HCT116 (cell line): ENCODE measurements around the gene FRMD4A.

ENCODE experiments used
- CEBPB ChIP-seq: IDR thresholded peaks from 2 replicates; pipeline ENCODE4 v1.6.1; 2012; ENCODE audit warnings: low read depth
- CTCF ChIP-seq, 3 experiments: fragments of 200-600 bp in 1 of 3; sonication (generic) in 1 of 3; IDR thresholded peaks in 2 of 3; conservative IDR thresholded peaks in 1 of 3; 2 replicates each; pipeline ENCODE4 v1.5.1; 2012 to 2017; ENCODE audit warnings: low read depth in 2 of 3, low read length in 2 of 3, antibody characterized with exemption in 1 of 3, borderline replicate concordance in 1 of 3, control low read depth in 1 of 3, mild to moderate bottlenecking in 1 of 3, mixed read lengths in 1 of 3, mixed run types in 1 of 3, moderate library complexity in 1 of 3; ENCODE audit not compliant: insufficient read depth in 1 of 3
- EGR1 ChIP-seq: IDR thresholded peaks from 2 replicates; pipeline ENCODE4 v1.6.1; 2012; ENCODE audit warnings: low read depth
- EZH2 ChIP-seq: fragments of 200-600 bp; sonication (generic); IDR thresholded peaks from 2 replicates; pipeline ENCODE4 v1.6.1; 2017; ENCODE audit warnings: antibody characterized with exemption, mixed run types
- EZH2phosphoT487 ChIP-seq: fragments of 200-600 bp; IDR thresholded peaks from 2 replicates; pipeline ENCODE4 v1.6.1; 2018; ENCODE audit warnings: antibody characterized with exemption, borderline replicate concordance
- POLR2A ChIP-seq: IDR thresholded peaks from 2 replicates; pipeline ENCODE4 v1.7.0; 2011; ENCODE audit warnings: borderline replicate concordance; ENCODE audit not compliant: insufficient read depth, insufficient read length; ENCODE audit errors: extremely low read depth
- POLR2AphosphoS5 ChIP-seq: IDR thresholded peaks from 2 replicates; pipeline ENCODE4 v1.6.1; 2011; ENCODE audit warnings: mild to moderate bottlenecking, low read depth, low read length, moderate library complexity
- SRF ChIP-seq: IDR thresholded peaks from 2 replicates; pipeline ENCODE4 v1.6.1; 2012; ENCODE audit warnings: low read depth
- TCF7L2 ChIP-seq: IDR thresholded peaks from 2 replicates; pipeline ENCODE4 v1.7.0; 2011; ENCODE audit warnings: borderline replicate concordance, inconsistent platforms; ENCODE audit not compliant: insufficient read depth, insufficient read length; ENCODE audit errors: extremely low read depth
- YY1 ChIP-seq: IDR thresholded peaks from 2 replicates; pipeline ENCODE4 v1.6.1; 2011; ENCODE audit warnings: low read length, low read depth, moderate library complexity, mild to moderate bottlenecking; ENCODE audit not compliant: insufficient replicate concordance; ENCODE audit errors: extremely low read depth
- ZFX ChIP-seq: fragments of 450-650 bp; IDR thresholded peaks from 2 replicates; pipeline ENCODE4 v1.6.1; 2017
- TF ChIP-seq, protein P1 (sequence below): IDR thresholded peaks from 2 replicates; pipeline ENCODE4 v1.6.1; 2012
- TF ChIP-seq, protein P2 (sequence below): IDR thresholded peaks from 2 replicates; pipeline ENCODE4 v1.6.1; 2012; ENCODE audit warnings: low read depth

GRCh38 chr10:14276210-14276609 lies 54.5 kb downstream of the FRMD4A start:
- TF ChIP-seq CEBPB, result no peak
- no peak for TF ChIP-seq ZFX
- no peak for TF ChIP-seq POLR2A
- TF ChIP-seq CTCF (IDR thresholded peaks at IDR 0.05 in 2 of 3, conservative IDR thresholded peaks at IDR 0.05 in 1 of 3; ENCODE audit: borderline replicate concordance in 1 of 3, insufficient read depth in 1 of 3, low read depth in 2 of 3, low read length in 2 of 3), result no peak
- no peak for TF ChIP-seq POLR2AphosphoS5
- no peak for TF ChIP-seq SRF
- TF ChIP-seq EZH2, result no peak
- TF ChIP-seq TCF7L2, result no peak
- TF ChIP-seq YY1, result no peak
- TF ChIP-seq EGR1, result no peak
- TF ChIP-seq EZH2phosphoT487, result no peak
- TF ChIP-seq, protein P1, sequence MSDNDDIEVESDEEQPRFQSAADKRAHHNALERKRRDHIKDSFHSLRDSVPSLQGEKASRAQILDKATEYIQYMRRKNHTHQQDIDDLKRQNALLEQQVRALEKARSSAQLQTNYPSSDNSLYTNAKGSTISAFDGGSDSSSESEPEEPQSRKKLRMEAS, result no peak
- TF ChIP-seq, protein P2, sequence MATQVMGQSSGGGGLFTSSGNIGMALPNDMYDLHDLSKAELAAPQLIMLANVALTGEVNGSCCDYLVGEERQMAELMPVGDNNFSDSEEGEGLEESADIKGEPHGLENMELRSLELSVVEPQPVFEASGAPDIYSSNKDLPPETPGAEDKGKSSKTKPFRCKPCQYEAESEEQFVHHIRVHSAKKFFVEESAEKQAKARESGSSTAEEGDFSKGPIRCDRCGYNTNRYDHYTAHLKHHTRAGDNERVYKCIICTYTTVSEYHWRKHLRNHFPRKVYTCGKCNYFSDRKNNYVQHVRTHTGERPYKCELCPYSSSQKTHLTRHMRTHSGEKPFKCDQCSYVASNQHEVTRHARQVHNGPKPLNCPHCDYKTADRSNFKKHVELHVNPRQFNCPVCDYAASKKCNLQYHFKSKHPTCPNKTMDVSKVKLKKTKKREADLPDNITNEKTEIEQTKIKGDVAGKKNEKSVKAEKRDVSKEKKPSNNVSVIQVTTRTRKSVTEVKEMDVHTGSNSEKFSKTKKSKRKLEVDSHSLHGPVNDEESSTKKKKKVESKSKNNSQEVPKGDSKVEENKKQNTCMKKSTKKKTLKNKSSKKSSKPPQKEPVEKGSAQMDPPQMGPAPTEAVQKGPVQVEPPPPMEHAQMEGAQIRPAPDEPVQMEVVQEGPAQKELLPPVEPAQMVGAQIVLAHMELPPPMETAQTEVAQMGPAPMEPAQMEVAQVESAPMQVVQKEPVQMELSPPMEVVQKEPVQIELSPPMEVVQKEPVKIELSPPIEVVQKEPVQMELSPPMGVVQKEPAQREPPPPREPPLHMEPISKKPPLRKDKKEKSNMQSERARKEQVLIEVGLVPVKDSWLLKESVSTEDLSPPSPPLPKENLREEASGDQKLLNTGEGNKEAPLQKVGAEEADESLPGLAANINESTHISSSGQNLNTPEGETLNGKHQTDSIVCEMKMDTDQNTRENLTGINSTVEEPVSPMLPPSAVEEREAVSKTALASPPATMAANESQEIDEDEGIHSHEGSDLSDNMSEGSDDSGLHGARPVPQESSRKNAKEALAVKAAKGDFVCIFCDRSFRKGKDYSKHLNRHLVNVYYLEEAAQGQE, result no peak
